HG03520 (cell line): ENCODE results near the gene SOWAHC.

Source experiments
- ATAC-seq: cut with Tn5 transposase; IDR thresholded peaks from one replicate; pipeline ENCODE4 v1.9.1; 2021; ENCODE audit warnings: mild to moderate bottlenecking, moderate library complexity; ENCODE audit not compliant: unreplicated experiment

SOWAHC gene

DNA sequence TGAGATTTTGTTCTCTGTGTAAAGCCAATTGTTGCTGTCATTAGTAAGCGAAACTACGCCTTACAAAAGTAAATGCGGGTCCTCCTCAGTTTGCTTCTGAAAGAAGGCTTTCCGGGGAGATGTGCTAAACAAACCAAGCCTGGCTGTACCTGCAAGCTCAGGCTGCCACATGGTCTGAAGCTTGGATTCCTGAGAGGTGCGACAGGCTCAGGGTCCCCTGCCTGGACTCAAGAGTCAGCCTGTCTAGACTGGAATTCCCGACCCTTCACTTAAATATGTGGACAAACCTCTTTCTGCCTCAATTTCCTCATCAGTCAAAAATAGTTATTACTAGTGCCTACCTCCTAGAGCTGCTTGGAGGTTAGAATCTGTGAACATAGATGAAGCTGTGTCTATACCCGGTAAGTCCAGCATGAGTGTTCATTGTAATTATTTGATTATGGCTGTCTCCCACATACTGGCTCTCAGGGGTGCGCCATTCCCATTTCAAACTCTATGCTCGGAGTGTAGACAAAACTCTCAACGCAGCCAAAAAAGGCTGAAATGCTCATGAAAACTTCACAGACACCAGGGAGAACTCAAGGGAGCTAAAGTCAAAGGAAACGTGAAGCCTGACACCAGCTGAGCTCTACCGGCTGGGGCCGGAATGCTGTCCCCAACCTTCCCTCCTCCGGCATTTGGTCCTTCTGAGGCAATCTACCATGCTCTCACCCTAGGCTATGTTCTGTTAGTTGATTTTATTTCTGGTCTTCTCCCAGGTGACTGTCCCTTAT is 31.4 kb downstream of the SOWAHC start:
- ATAC-seq, result no peak

DNA sequence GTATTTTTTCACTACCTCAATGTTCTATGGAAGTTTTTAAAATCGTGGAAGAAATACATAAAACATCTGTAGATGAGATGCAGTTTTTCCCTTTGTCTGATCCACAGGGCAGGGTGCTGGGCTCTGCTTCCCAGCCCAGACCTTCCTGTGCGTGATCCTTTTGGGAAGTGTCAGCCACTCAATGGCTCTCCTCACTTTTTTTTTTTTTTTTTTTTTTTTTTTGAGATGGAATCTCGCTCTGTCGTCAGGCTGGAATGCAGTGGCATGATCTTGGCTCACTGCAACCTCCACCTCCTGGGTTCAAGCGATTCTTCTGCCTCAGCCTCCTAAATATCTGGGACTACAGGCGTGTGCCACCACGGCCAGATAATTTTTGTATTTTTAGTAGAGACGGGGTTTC is 32.8 kb downstream of the SOWAHC start:
- ATAC-seq, result no peak

GRCh38 chr2:109647636-109648035 is 33.5 kb downstream of the SOWAHC start:
- no peak for ATAC-seq

DNA sequence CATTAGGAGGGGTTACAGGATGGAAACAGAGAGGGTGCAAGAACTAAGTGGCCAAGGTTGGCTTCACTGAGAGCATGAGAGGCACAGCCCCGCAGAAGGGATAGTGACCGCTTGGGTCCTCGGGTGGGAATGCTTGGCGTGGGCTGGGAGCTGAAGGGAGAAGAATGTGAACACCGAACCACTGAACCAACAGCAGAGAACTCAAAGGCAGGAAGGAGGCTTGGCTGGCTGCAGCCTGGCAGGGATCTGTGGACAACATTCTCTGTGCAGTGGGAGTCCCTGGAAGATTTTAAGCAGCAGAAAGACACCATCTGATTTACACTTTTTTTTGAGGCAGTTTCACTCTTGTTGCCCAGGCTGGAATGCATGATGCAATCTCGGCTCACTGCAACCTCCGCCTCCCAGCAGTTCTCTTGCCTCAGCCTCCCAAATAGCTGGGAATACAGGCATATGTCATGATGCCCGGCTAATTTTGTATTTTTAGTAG is 33.9 kb downstream of the SOWAHC start:
- ATAC-seq, result no peak

GRCh38 chr2:109649736-109650695 is 35.9 kb downstream of the SOWAHC start:
- ATAC-seq, result no peak

- no peak for ATAC-seq
These were observed 40.3 kb downstream of the SOWAHC start for GRCh38 chr2:109654326-109655050.

DNA sequence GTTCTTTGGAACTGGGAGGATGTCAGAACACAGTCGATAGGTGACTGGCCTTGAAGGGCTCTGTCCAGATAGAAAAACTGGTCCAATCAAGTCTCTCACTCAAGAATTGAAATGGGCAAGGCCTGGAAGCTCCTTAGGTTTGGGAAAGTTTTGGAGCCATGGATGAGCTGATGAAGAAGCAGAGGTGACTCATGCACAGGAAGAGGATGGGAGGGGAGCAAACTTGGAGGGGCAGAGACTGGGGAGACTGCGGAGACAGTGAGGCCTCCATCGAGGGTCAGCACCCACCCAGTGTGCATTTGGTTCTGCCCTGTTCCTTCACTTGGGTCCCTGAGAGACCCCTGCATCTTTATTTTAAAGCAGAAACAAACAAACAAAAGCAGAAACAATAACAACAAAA is 41.1 kb downstream of the SOWAHC start:
- no peak for ATAC-seq

DNA sequence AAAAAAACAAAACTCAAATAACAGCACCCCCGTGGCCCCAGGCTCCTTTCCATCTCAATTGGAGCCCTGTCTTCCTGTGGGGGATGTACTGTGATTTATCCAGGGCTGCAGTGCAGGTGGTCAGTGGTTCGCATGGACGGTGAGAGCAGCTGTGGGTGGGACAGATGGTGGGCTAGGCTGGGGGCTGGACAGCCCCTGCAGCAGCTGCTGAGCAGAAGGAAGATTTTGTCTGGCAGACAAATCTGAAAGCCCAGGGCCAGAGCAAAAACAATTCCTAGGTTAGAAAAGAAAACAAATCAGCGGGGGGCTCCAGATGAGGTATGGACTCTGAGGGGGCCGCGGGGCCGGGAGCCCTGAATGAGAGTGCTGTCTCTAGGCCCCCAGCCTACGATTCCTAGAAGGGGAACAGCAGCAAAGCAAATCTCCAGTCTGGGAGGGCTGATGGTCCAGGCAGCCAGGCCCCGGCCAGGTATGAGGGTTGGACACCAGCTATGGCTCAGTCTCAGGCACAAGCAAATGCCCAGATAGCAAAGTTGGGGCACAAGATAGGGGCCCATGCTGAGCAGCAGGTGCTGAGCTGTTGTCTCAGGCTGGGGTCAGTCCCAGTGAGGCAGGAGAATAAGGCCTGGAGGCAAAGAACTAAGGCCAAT is 45.4 kb downstream of the SOWAHC start:
- ATAC-seq, result no peak

GRCh38 chr2:109660046-109660860 is 46.1 kb downstream of the SOWAHC start:
- ATAC-seq, result no peak

GRCh38 chr2:109662889-109663288 is 48.7 kb downstream of the SOWAHC start:
- no peak for ATAC-seq

DNA sequence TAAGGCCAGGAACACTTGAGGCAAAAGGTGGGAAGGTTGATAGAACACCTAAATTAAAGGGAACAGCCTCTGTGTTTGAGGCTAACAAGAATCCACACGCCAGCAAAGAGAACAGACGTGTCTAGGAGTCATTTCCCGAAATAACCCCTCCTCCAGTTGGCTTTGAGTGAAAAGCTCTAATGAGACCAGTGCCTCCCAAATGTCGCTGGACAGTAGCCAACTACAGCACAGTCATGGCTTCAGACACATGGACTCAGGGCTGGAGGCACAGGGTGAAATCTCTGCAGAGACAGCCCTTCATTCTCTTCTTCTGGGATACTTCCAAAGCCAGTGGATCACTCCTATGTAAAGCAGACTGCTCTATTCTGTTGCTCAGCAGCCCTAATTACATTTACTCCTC is 49.6 kb downstream of the SOWAHC start:
- no peak for ATAC-seq

DNA sequence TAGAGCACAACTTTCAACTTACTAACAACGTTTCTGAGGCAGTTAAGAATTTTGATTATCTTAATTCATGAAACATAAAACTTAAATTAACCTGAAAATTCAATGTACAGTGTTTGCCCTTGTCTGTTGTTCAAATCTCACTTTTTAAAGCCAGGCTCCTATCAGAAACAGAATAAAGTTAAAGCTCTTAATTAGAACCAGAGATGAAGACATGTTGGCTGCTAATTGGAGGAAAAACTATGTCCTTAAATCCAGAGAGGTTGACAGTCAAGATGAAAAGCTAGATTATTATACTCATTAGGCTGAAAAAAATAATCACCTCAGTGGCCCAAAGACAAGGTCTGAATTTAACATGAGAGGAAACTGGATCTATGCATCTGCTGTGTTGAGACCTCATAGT is 52.3 kb downstream of the SOWAHC start:
- no peak for ATAC-seq
